T-helper 1 cell treated with Interleukin-12 subunit alpha and Interleukin-12 subunit beta and Interleukin-4 antibody, amounts not matched to agents 30 ng/mL and 1 ng/mL, for 36 hours (primary cell): ENCODE data around the gene SACS. TPM values are rescaled to one million over a fixed set of nuclear protein-coding genes. Genes with fewer than 3 reads are reported as not detected.
"Not testable (repeated sequence)": the region's sequence is repeated elsewhere in the genome, so short reads cannot be mapped to it uniquely, and the experiment has no call there.

ENCODE experiments used
- intact Hi-C: fragments of 100-400 bp; cut with micrococcal nuclease; formaldehyde crosslinking; loops from one replicate; pipeline ENCODE4 v1.15.1; 2024
- total RNA-seq: library from RNA; stranded (reverse); gene quantifications from 2 replicates; pipeline ENCODE4 v1.2.3, GENCODE V29; 2022

The SACS gene
- total RNA-seq, 1 donor from 2014 or later, result 19.8 TPM

- intact Hi-C loops, result no loop called here
These were observed 14.5 kb downstream of the SACS start for GRCh38 chr13:23418776-23419683.

DNA sequence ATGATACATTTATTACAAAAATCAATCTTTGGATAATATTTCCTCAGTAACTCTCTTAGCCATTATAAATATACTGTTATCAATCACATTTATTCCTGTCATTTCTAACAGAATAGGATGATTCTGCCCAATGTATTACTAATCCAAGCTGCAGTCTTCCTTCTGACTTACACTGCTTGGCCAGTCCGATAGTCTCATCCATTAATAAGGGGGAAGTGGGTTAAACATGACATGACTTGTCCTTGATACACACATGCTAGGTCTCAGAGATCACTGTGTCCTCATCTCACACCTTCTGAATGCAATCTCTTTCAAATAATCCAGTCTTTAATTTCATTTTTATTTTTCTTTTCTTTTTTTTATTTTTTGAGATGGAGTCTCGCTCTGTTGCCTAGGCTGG lies 18.8 kb downstream of the SACS start:
- intact Hi-C loops, result no loop called here

DNA sequence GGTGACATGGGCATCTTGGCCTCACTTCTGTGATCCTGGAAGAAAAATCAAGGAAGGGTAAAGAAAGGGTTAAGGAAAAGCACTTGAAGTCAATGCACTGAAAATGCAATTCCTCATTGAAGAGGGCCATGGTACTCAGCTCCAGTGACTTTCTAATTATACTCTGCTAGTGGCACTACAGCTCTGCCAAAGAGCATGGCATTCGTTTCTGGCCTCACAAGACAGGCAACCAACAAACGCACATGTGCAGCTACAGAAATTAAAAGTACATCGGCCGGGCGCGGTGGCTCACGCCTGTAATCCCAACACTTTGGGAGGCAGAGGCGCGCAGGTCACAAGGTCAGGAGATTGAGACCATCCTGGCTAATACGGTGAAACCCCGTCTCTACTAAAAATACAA lies 21.8 kb downstream of the SACS start:
- intact Hi-C loops, result no loop called here

DNA sequence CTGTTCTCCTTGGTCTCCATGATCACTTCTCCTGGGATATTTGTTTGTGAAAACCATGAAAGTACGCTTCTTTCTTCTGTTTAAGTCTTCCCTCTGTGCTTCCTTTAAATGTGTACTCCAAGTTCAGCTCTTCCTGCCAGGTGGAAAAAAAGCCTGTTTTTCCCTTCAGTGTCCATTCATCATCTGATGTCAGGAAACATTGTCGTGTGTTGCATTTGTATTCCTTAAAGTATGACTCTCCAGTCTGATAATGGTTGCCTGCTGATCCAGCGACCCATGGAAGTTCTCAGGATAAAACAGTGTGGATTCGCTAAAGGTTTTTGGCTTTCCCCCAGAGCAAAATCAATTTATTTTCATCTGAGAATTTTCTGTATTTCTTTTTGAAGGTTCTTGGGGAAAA lies 22.3 kb downstream of the SACS start:
- intact Hi-C loops, result no loop called here

GRCh38 chr13:23408026-23408425 lies 25.5 kb downstream of the SACS start:
- intact Hi-C loops, result no loop called here

- intact Hi-C loops, result not testable (repeated sequence)
These were observed 32.3 kb downstream of the SACS start for GRCh38 chr13:23401156-23401555.

DNA sequence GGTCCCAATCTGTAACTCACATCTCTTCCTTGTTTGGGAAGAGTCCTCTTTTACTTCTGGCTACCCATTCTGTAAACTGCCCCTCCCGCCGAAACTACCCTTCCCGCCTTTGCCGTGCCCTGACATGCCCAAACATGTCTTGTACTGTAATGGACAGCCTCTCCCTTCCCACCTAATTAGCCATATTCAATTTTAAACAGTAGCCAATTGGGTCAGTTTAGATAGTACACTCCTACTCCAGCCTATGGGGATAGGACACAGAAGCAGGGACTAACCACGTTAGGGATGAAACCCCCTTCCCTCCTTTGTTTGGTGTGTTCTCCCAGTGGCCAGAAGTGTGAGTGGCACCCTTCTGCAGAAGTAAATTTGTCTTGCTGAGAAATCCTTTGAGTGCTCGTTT lies 34.2 kb downstream of the SACS start:
- intact Hi-C loops, result no loop called here

GRCh38 chr13:23394821-23395220 lies 38.7 kb downstream of the SACS start:
- intact Hi-C loops, result no loop called here

- intact Hi-C loops, result no loop called here
These were observed 40.4 kb downstream of the SACS start for GRCh38 chr13:23392925-23393645.

DNA sequence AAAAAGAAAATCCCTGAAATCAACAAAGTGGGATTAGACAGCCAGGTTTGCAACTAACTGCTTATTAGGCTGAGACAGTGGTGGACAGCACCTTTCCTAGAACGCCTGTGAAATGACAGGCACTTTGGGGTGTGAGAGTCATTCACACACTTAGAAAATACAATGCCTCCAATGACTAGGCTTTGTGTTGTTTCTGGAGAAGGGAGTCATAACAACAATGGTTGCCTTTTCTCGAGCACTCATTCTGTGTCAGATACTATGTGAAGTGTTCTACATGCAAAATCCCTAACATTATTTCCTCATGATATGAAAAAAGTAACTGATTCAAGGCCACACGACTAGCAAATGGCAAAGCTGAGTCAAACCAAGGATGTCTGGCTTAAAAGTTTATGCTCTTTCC lies 41.2 kb downstream of the SACS start:
- intact Hi-C loops, result no loop called here

- intact Hi-C loops, result no loop called here
These were observed 41.8 kb downstream of the SACS start for GRCh38 chr13:23391752-23392151.

GRCh38 chr13:23386533-23386932 lies 47.0 kb downstream of the SACS start:
- intact Hi-C loops, result loop anchor here (1.0 kb wide), 1 partner anchor 11 kb away; no protein-coding TSS in a partner anchor

- intact Hi-C loops, result loop anchor here (1.0 kb wide), 1 partner anchor 11 kb away; no protein-coding TSS in a partner anchor
These were observed 47.6 kb downstream of the SACS start for GRCh38 chr13:23385931-23386330.

GRCh38 chr13:23384111-23384510 lies 49.4 kb downstream of the SACS start:
- intact Hi-C loops, result no loop called here

GRCh38 chr13:23383151-23383550 lies 50.4 kb downstream of the SACS start:
- intact Hi-C loops, result no loop called here

DNA sequence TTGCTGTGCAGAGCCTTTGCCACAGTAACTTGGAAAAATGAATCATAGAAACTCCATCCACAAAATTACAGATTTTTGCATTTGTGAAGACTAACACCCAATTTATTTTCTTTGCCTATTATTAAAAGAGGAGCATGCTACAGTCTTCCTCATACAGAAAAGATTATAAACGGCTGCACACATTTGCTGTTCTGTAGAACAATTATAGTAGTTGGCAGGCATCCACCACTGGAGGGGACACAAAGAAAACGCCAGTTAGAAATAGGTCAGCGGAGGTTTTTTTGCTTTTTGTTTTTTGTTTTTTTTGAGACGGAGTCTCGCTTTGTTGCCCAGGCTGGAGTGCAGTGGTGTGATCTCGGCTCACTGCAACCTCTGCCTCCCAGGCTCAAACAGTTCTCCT lies 51.6 kb downstream of the SACS start:
- intact Hi-C loops, result no loop called here

DNA sequence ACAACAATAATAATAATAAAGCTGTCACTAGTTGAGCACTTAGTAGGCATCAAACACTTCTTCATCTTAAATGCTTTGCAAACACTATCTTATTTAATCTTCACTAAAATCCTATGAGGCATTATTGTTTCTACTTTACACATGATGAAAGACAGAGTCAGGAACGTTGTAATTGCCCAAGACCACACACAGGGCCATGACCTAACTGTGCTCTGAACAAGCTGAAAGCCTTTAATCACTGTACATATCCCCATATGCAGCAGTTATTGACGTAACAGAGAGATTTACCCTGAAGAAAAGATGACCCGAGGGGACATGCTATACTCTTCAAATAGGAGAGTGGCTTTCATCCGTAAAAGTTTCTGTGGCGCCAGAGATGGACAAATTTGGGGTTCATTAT lies 53.0 kb downstream of the SACS start:
- intact Hi-C loops, result no loop called here

DNA sequence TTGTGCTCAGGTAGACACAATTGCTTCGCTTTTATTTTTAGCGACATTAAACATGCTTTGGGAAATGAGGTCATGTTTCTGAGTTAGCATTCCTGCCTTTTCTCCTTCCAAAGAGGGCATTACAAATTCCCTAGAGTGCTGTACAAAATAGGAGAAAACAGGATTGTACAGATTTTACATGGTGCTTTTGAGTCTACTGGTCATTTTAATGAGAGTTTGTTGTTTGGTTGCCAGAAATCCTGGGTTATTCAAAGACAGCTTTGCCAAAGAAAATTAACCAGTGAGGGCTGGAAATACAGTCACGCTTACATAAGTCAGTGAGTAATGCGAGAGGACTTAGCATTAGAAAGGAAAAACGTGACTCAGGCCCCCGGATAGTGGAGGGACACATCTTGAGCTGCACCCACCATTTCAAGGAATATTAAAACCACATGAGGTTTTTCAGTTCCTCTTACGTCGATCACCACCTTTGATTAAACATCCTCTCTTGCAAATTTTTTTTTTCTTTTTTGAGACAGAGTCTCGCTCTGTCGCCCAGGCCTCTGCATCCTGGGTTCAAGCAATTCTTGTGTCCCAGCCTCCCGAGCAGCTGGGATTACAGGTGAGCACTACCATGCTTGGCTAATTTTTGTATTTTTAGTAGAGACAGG lies 55.4 kb downstream of the SACS start:
- intact Hi-C loops, result loop anchor here (5.0 to 10.0 kb wide), 4 partner anchors 874 to 1909 kb away; partner anchors contain the start of genes FGF9, MTMR6 and PARP4

DNA sequence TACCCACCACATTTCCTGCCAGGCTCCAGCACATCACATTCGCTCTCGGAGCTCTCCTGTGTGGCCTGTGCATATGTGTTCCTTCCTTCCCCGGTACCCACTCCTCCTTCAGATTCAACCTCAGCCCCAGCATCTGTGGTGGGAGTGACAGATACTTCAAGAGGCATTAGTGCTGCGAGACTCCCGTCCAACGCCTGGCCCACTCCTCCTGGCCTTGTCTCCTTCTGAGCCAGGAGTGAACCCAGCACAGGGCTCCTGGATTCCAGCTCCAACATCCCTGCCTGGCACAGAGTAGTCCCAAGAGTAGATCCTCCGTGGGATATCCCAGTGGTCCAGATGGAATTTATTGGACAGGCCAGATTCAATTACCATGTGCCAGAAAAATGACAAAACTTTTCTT lies 55.9 kb downstream of the SACS start:
- intact Hi-C loops, result loop anchor here (5.0 to 10.0 kb wide), 4 partner anchors 875 to 1910 kb away; partner anchors contain the start of genes FGF9, MTMR6 and PARP4

GRCh38 chr13:23375001-23375971 lies 58.2 kb downstream of the SACS start:
- intact Hi-C loops, result loop anchor here (1.0 to 10.0 kb wide), 14 partner anchors 11 to 1912 kb away; partner anchors contain the start of genes FGF9, MICU2, MIPEP and MTMR6
